HG03135 (cell line): ENCODE results near the gene GOLGA7B.

Experiments used
- ATAC-seq: cut with Tn5 transposase; IDR thresholded peaks from one replicate; pipeline ENCODE4 v1.9.1; 2021; ENCODE audit warnings: mild to moderate bottlenecking, moderate library complexity; ENCODE audit not compliant: unreplicated experiment

Gene GOLGA7B

DNA sequence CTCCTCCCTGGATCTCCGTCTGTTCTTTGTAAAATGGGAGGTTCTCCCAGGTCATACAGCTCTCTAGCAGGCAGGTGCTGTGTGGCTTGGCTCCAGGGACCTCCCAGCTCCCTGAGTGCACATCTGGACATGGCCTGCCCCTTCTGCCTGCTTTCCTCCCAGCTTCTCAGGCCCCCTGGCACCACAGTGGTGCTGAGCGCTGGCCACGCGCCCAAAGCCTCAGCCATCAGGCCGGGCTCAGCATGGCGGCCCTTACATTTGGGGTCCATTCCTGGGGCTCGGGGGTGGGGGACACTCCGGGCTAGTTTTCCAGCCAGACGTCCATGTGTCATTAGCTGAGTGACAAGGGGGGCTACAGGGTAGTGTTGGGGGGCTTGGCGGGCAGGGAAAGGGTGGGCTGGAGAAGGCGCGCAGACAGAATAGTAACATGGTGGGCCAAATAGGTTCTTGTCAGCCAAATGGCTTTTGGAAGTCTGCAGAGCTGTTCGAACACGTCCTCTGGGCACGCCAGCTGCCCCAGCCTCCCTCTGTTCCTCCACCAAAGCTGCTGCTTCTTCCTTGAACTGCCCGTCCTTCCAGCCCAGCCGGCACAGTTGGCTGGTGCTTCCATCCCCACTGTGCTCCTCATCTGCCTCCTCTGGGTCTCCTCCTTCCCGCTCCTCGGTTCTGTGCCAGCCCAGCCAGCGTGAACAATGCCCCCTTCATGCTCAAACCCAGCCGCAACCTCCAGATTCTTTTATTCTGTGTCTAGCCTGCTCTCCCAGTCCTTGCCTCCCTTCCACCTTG lies 65.9 kb downstream of the GOLGA7B start:
- no peak for ATAC-seq

DNA sequence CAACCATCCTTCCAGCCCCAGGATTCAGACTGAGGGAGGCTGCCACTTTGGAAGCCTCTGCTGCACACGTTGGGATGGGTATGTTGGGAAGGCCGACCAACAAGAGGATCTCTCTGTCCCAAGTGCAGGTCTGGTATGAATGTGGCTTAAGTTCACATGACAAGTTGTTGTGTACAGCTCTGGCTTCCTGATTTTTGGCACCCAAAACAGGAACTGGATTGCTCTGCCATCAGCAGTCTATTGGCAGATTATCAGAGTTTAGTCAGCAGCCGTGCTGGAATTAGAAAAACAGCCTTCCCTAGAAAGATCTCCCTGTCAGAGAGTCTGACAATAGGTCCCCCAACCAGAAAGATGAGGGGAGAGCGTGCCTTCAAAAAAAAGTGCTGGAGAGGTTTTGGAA lies 66.9 kb downstream of the GOLGA7B start:
- no peak for ATAC-seq

DNA sequence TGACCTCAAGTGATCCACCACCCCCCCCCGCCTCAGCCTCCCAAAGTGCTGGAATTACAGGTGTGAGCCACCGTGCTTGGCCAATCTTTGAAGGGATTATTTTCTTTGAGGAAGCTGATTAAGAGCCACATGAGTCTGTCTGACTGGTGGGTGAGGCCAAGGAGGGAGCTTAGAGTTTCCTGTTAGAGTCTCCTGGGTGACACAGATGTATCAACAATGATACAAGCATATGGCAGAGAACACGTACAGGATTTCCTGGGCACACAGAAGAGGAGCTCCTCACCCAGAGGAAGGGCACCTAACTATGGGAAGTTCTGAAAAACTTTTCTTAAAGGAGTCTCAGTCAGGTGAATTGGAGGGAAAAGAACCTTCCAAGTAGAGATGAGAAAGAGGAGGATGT lies 69.4 kb downstream of the GOLGA7B start:
- no peak for ATAC-seq

DNA sequence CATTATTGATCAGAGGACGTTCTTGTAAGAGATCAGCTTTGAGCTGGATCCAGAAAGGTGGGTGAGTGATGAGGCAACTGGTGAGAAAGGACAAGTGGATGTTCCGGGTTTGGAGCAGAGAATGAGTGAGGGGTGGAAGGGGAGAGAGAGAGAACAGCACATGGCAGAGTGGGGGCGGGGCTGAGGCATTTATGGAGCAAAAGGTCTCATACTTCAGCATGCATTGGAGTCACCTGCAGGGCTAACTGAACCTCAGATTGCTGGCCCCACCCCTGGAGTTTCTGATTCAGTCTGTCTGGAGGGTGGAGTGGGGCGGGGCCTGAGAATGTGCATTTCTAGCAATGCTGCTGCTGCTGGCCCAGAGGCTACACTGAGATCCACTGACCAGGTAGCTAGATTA lies 71.2 kb downstream of the GOLGA7B start:
- ATAC-seq = no peak
